ENCODE measurements around the gene KPNA6.

GRCh38 chr1:32094746-32095521 lies 12.9 kb upstream of the KPNA6 start:
- no peak for TF ChIP-seq CTCF (IDR thresholded peaks at IDR 0.05; ENCODE audit: low read length)
- no peak for TF ChIP-seq EZH2 (IDR thresholded peaks at IDR 0.05; ENCODE audit: borderline replicate concordance, low read length)
